Endothelial cell of umbilical vein (primary cell): ENCODE data around the gene CEP104. TPM values are rescaled to one million over a fixed set of nuclear protein-coding genes. Genes with fewer than 3 reads are reported as not detected.

Source experiments
- BruUV-seq: library from RNA; stranded (reverse); fragments of 400-500 nt; replicated peaks from 2 replicates; lab custom pipeline; 2021; lab: Mats Ljungman, UMichigan
- CTCF ChIA-PET: fragments of 300-600, 350-600 bp; sonication (Branson Sonifier 250); formaldehyde crosslinking; loops from one replicate; lab custom pipeline; 2021; ENCODE audit warnings: antibody characterized with exemption, inconsistent platforms; lab: Charles Lee
- POLR2A ChIA-PET: fragments of 300-600, 350-600 bp; sonication (Branson Sonifier 250); formaldehyde crosslinking; loops from one replicate; lab custom pipeline; 2021; ENCODE audit warnings: antibody characterized with exemption, inconsistent platforms; lab: Charles Lee
- DNase-seq: peaks from one replicate; pipeline ENCODE4 v3.0.0-alpha.2; 2011; ENCODE audit warnings: low read depth, low spot score
- FAIRE-seq: peaks from 2 replicates; lab custom pipeline; 2011; peaks lifted over from hg19 to GRCh38; lab: Jason Lieb, UNC
- H2AFZ ChIP-seq: 2 replicates; pipeline ENCODE4 v1.6.0; 2012; ENCODE audit warnings: low read depth, low read length, control low read depth, inconsistent platforms
- H3K27ac ChIP-seq: 2 replicates; pipeline ENCODE4 v1.5.1; 2011; ENCODE audit warnings: low read depth, mild to moderate bottlenecking, control low read depth, low read length, moderate library complexity; ENCODE audit not compliant: insufficient read depth
- H3K27me3 ChIP-seq, 2 experiments: 2 replicates each; pipeline versions ENCODE4 v1.6.0 to v1.6.1; 2011; ENCODE audit warnings: low read length in 2 of 2, mixed read lengths in 1 of 2; ENCODE audit not compliant: control insufficient read depth in 2 of 2, insufficient read depth in 2 of 2
- H3K36me3 ChIP-seq, 2 experiments: 2 replicates in 1 of 2; 3 replicates in 1 of 2; pipeline ENCODE4 v1.5.1; 2011; ENCODE audit warnings: low read length in 2 of 2, mild to moderate bottlenecking in 1 of 2, moderate library complexity in 1 of 2; ENCODE audit not compliant: control insufficient read depth in 2 of 2, insufficient read depth in 2 of 2; ENCODE audit errors: extremely low read depth in 1 of 2
- H3K4me1 ChIP-seq: 3 replicates; pipeline ENCODE4 v1.5.1; 2011; ENCODE audit warnings: mild to moderate bottlenecking, low read length; ENCODE audit not compliant: control insufficient read depth, insufficient read depth; ENCODE audit errors: extremely low read depth
- H3K4me2 ChIP-seq: 2 replicates; pipeline ENCODE4 v1.6.1; 2011; ENCODE audit warnings: low read length, control low read depth, mixed read lengths; ENCODE audit not compliant: insufficient read depth
- H3K4me3 ChIP-seq, 3 experiments: fragments of 200-600 bp in 1 of 3; sonication (generic), shearing (Covaris generic) in 1 of 3; replicated peaks in 1 of 3; 2 replicates each; pipeline ENCODE4 v1.5.1; 2011 to 2016; ENCODE audit warnings: control low read depth in 3 of 3, low read length in 3 of 3, mild to moderate bottlenecking in 2 of 3, inconsistent platforms in 1 of 3, low read depth in 1 of 3, moderate library complexity in 1 of 3; ENCODE audit not compliant: insufficient read depth in 1 of 3
- H3K79me2 ChIP-seq: 2 replicates; pipeline ENCODE4 v1.6.0; 2012; ENCODE audit warnings: low read length, inconsistent platforms; ENCODE audit not compliant: control insufficient read depth, insufficient read depth
- H3K9ac ChIP-seq: replicated peaks from 2 replicates; pipeline ENCODE3; 2011; ENCODE audit warnings: low read length, control low read depth; ENCODE audit not compliant: insufficient read depth; ENCODE audit errors: extremely low read depth
- H3K9me1 ChIP-seq: replicated peaks from 3 replicates; pipeline ENCODE4 v1.6.0; 2011; ENCODE audit warnings: mild to moderate bottlenecking, low read length; ENCODE audit not compliant: control insufficient read depth, insufficient read depth; ENCODE audit errors: extremely low read depth
- H3K9me3 ChIP-seq: replicated peaks from 2 replicates; pipeline ENCODE4 v1.5.1; 2012; ENCODE audit warnings: low read length, inconsistent platforms; ENCODE audit not compliant: control insufficient read depth, insufficient read depth
- H4K20me1 ChIP-seq: replicated peaks from 2 replicates; pipeline ENCODE3; 2011; ENCODE audit warnings: mild to moderate bottlenecking, low read length; ENCODE audit not compliant: control insufficient read depth, insufficient read depth; ENCODE audit errors: extremely low read depth
- CTCF ChIP-seq, 2 donors: IDR thresholded peaks; 1 replicate in 1 of 2; 2 replicates in 1 of 2; pipeline ENCODE4 v1.5.1; 2011; ENCODE audit warnings: low read length in 2 of 2, mild to moderate bottlenecking in 2 of 2, moderate library complexity in 2 of 2, control low read depth in 1 of 2, inconsistent platforms in 1 of 2, low read depth in 1 of 2; ENCODE audit not compliant: insufficient read depth in 1 of 2; ENCODE audit errors: extremely low read depth in 1 of 2
- EZH2 ChIP-seq: IDR thresholded peaks from 2 replicates; pipeline ENCODE4 v1.6.1; 2012; ENCODE audit warnings: borderline replicate concordance, low read depth, mild to moderate bottlenecking, moderate library complexity, low read length, inconsistent platforms; ENCODE audit not compliant: severe bottlenecking
- GATA2 ChIP-seq: IDR thresholded peaks from 2 replicates; pipeline ENCODE4 v1.7.0; 2011; ENCODE audit warnings: low read depth, mild to moderate bottlenecking, moderate library complexity, mixed read lengths, low read length; ENCODE audit not compliant: insufficient read length, insufficient read depth
- JUN ChIP-seq: IDR thresholded peaks from 2 replicates; pipeline ENCODE4 v1.6.1; 2011; ENCODE audit warnings: borderline replicate concordance, low read depth; ENCODE audit not compliant: insufficient read length, insufficient read depth
- MAX ChIP-seq: IDR thresholded peaks from 2 replicates; pipeline ENCODE4 v1.6.1; 2011; ENCODE audit not compliant: insufficient read depth, insufficient read length
- MYC ChIP-seq: IDR thresholded peaks from one replicate; pipeline ENCODE4 v1.6.1; 2011; ENCODE audit warnings: mild to moderate bottlenecking, low read depth, low read length
- POLR2A ChIP-seq: IDR thresholded peaks from 2 replicates; pipeline ENCODE4 v1.6.1; 2012; ENCODE audit warnings: low read depth, mild to moderate bottlenecking, control low read depth, low read length
- POLR2AphosphoS5 ChIP-seq: IDR thresholded peaks from 2 replicates; pipeline ENCODE4 v1.6.1; 2012; ENCODE audit warnings: low read depth, mild to moderate bottlenecking, control low read depth, low read length, moderate library complexity; ENCODE audit not compliant: insufficient read depth
- dilution Hi-C: fragments of 300-500 bp; cut with MboI; formaldehyde crosslinking; loops from one replicate; pipeline ENCODE4 v1.15.0; 2019; ENCODE audit warnings: low sequenced_read_pairs; ENCODE audit not compliant: extremely low pct_ligation_motif_present
- intact Hi-C: fragments of 100-400 bp; cut with micrococcal nuclease; formaldehyde crosslinking; loops from one replicate; pipeline ENCODE4 v1.10.0; 2022
- polyA plus RNA-seq, 4 experiments: library from polyadenylated mRNA; depleted of rRNA in 3 of 4; stranded (reverse) in 3 of 4; unstranded in 1 of 4; fragments of >200 nt; gene quantifications; 2 replicates each; pipeline versions ENCODE4 v1.2.1 to v1.2.3, GENCODE V29; 2011 to 2012; ENCODE audit warnings: missing spikeins in 1 of 4
- total RNA-seq: library from RNA; stranded (reverse); gene quantifications from 2 replicates; pipeline ENCODE4 v1.2.3, GENCODE V29; 2021

CEP104 gene
- total and polyA plus RNA-seq, 2 donors (not counting 3 experiments of a cell fraction or from before 2014, with no cell fraction given), result 12.4 to 43.0 TPM

GRCh38 chr1:3876716-3877115 is 19.7 kb upstream of the CEP104 start:
- Histone ChIP-seq H3K9ac (no peak overlapping the region), H4K20me1 (no peaks in the 10 kb centered on the region), H3K27me3 (no peaks in the 10 kb centered on the region), H3K4me1 (no peaks in the 10 kb centered on the region), H3K36me3 (peaks cover 0 to 15% of the 10 kb centered on the region in 2 experiments), H3K79me2 (no peaks in the 10 kb centered on the region), H3K4me3 (no peak overlapping the region), H3K9me3 (peaks cover 4% of the 10 kb centered on the region), H3K9me1 (no peaks in the 10 kb centered on the region), H3K27ac (no peak overlapping the region), H2AFZ (no peak overlapping the region), H3K4me2 (no peak overlapping the region)
- intact Hi-C loops, result no loop called here
- POLR2A ChIA-PET, result no interaction called here
- DNase-seq (no peak), FAIRE-seq (no peak)
- CTCF ChIA-PET, result no interaction called here
- dilution Hi-C loops, result no loop called here
- BruUV-seq, result no TSS peak
- TF ChIP-seq POLR2AphosphoS5 (no peak), JUN (no peak), MAX (no peak), MYC (no peak), CTCF (IDR thresholded peaks at IDR 0.05; ENCODE audit: extremely low read depth in 1 of 2, insufficient read depth in 1 of 2, low read depth in 1 of 2, low read length in 2 of 2) (no peak), GATA2 (no peak), EZH2 (no peak), POLR2A (no peak)
